Body of pancreas (tissue), 4 donors: ENCODE data around the gene C4A. TPM values are rescaled to one million over a fixed set of nuclear protein-coding genes. Genes with fewer than 3 reads are reported as not detected.
"Not testable (repeated sequence)": the region's sequence is repeated elsewhere in the genome, so short reads cannot be mapped to it uniquely, and the experiment has no call there.

Experiments
- ATAC-seq: fragments of 150-250 bp; one replicate; pipeline ENCODE4 v1.9.1; 2016
- DNase-seq, 4 donors: peaks; one replicate each; pipeline ENCODE4 v3.0.0-alpha.2; 2019
- H3K27ac ChIP-seq, 4 donors: fragments of 200-600 bp; sonication (generic); 1 replicate in 3 of 4; 2 replicates in 1 of 4; pipeline versions ENCODE4 v1.5.1 to v1.6.1; 2016 to 2019; ENCODE audit warnings: mild to moderate bottlenecking in 1 of 4, mixed read lengths in 1 of 4, moderate library complexity in 1 of 4
- H3K27me3 ChIP-seq, 2 donors: fragments of 200-600 bp; sonication (generic); one replicate each; pipeline ENCODE4 v1.6.0; 2016; ENCODE audit warnings: mild to moderate bottlenecking in 1 of 2
- H3K36me3 ChIP-seq, 2 donors: fragments of 200-600 bp; sonication (generic); replicated peaks in 1 of 2; 2 replicates each; pipeline ENCODE4 v1.5.1; 2016; ENCODE audit warnings: low read depth in 2 of 2; ENCODE audit not compliant: insufficient read depth in 1 of 2
- H3K4me1 ChIP-seq: fragments of 200-600 bp; sonication (generic); one replicate; pipeline ENCODE4 v1.6.0; 2016
- H3K4me3 ChIP-seq, 2 donors: fragments of 200-600 bp; sonication (generic); 1 replicate in 1 of 2; 2 replicates in 1 of 2; pipeline ENCODE4 v1.5.1; 2016 to 2019
- H3K9me3 ChIP-seq, 3 donors: fragments of 200-600 bp; sonication (generic); 1 replicate in 2 of 3; 2 replicates in 1 of 3; pipeline ENCODE4 v1.5.1; 2016
- POLR2A ChIP-seq, 3 donors: fragments of 450-650 bp; IDR thresholded peaks; one replicate each; pipeline ENCODE4 v1.6.1; 2016; ENCODE audit warnings: antibody characterized with exemption in 3 of 3, mild to moderate bottlenecking in 2 of 3
- WGBS, 2 donors: methylation state at CpG; one replicate each; pipeline ENCODE4 v1.1.5; 2017; 5-methylcytosine and 5-hydroxymethylcytosine counted together
- intact Hi-C: fragments of 100-400 bp; cut with DNase I; formaldehyde crosslinking; loops from one replicate; pipeline ENCODE4 v1.15.1; 2023
- microRNA counts, 2 donors: library from miRNA; unstranded; fragments of <30 nt; microRNA quantifications; one replicate each; lab custom pipeline; 2017
- microRNA-seq, 2 donors: library from miRNA; unstranded; fragments of <30 nt; microRNA quantifications; one replicate each; pipeline ENCODE4, GENCODE V29; 2016; ENCODE audit warnings: borderline number of aligned reads in 2 of 2, borderline replicate concordance in 2 of 2
- small RNA-seq: library from RNA; depleted of rRNA; stranded (forward); fragments of <200 nt; gene quantifications from one replicate; pipeline ENCODE3, GENCODE V24; 2016
- total RNA-seq, 2 donors: library from RNA; depleted of rRNA; stranded (reverse); fragments of >200 nt; gene quantifications; one replicate each; pipeline ENCODE4 v1.1.0, GENCODE V29; 2016
- TF ChIP-seq, protein P1 (sequence below), 7 experiments: fragments of 450-650 bp in 4 of 7; fragments of 200-600 bp in 3 of 7; sonication (generic) in 3 of 7; IDR thresholded peaks; one replicate each; pipeline ENCODE4 v1.5.1; 2016 to 2019; ENCODE audit warnings: antibody characterized with exemption in 7 of 7

The C4A gene
- total RNA-seq, 2 donors from 2014 or later = 60.3 to 65.9 TPM

DNA sequence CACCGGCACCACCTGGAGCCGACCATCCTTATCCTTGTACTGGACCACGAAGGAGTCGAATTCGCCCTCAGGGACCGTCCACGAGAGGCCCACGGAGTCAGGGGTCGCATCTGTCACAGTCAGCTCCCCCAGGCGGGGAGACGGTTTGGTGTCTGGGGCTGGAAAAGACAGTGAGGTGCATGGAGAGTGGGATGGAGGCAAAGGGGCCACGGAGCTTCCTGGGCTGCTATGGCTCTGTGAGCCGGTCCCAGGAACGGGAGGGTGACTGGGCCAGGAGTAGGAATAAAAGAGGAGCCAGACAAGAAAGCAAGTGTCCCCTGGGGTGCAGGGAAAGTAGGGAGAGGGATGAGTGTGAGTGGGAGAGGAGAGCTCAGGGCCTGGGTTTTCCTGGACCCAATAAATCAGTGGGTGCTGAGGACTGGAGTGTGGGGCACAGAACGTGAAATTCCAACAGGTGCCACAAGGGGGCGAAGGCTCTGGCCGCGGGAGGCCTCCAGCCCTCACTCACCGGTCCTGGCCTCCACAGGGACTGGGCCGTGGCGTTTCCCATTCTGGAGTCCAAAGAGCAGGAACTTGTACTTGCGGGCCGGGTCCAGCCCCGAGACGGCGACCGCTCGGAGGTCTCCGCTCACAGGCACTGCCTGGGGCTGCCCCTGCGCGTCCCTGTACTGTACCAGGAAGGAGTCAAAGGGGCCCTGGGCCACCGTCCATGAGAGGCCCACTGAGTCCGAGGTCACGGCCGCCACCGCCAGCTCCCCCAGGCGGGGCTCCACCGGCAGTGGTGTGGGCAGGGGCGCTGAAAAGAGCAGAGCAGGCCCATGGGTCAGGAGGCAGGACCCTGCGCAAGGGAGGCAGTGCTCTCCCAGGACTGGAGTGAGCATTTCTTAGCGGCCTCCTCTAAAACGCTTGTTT is 66.3 kb downstream of the C4A start:
- DNase-seq (peak; percentile 72 to 81 (median 78)), ATAC-seq (peak; percentile 86)
- TF ChIP-seq, protein P1, sequence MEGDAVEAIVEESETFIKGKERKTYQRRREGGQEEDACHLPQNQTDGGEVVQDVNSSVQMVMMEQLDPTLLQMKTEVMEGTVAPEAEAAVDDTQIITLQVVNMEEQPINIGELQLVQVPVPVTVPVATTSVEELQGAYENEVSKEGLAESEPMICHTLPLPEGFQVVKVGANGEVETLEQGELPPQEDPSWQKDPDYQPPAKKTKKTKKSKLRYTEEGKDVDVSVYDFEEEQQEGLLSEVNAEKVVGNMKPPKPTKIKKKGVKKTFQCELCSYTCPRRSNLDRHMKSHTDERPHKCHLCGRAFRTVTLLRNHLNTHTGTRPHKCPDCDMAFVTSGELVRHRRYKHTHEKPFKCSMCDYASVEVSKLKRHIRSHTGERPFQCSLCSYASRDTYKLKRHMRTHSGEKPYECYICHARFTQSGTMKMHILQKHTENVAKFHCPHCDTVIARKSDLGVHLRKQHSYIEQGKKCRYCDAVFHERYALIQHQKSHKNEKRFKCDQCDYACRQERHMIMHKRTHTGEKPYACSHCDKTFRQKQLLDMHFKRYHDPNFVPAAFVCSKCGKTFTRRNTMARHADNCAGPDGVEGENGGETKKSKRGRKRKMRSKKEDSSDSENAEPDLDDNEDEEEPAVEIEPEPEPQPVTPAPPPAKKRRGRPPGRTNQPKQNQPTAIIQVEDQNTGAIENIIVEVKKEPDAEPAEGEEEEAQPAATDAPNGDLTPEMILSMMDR (IDR thresholded peaks at IDR 0.05) = peak; percentile 76 to 91 (median 85)
- no peak for TF ChIP-seq POLR2A (IDR thresholded peaks at IDR 0.05)
- H3K4me3 ChIP-seq = no peak overlapping the region
- no peaks in the 10 kb centered on the region for H3K9me3 ChIP-seq
- intact Hi-C loops = no loop called here
- 45 to 56% methylated on average over 20 to 42 of the region's 42 CpGs for WGBS, 2 donors
- H3K36me3 ChIP-seq = no peaks in the 10 kb centered on the region
- H3K27ac ChIP-seq = no peak overlapping the region
- no peaks in the 10 kb centered on the region for H3K27me3 ChIP-seq
- peaks cover 11% of the 10 kb centered on the region for H3K4me1 ChIP-seq

DNA sequence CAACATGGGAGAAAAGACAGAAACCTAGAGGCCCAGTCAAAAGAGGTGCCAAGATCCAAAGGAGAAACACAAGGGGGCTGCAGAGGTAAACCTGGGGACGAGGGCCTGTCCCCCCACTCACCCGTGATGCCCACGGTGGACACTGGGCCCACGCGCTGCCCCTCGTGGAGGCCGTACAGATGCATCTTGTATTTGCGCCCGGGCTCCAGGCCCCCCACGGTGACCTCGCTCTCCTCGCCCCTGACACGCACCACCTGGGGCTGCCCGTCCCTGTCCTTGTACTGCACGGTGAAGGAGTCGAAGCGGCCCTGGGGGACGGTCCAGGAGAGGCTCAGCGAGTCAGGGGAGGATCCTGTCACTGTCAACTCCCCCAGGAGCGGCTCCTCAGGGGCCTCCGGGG is 67.3 kb downstream of the C4A start:
- 90 to 95% methylated on average over 20 to 21 of the region's 21 CpGs for WGBS, 2 donors

GRCh38 chr6:32049736-32050135 is 67.9 kb downstream of the C4A start:
- ATAC-seq, intact Hi-C loops: not testable (repeated sequence)

More for the DNA sequence above, 67.3 kb downstream of the C4A start:
- H3K36me3 ChIP-seq, intact Hi-C loops, H3K4me3 ChIP-seq, ATAC-seq, H3K27ac ChIP-seq, H3K9me3 ChIP-seq, H3K27me3 ChIP-seq, DNase-seq: not testable (repeated sequence)
- peaks cover 11% of the 10 kb centered on the region for H3K4me1 ChIP-seq

GRCh38 chr6:32050562-32050961 is 68.7 kb downstream of the C4A start:
- Histone ChIP-seq H3K36me3 (no peaks in the 10 kb centered on the region), H3K9me3 (no peaks in the 10 kb centered on the region), H3K4me3 (no peak overlapping the region), H3K4me1 (peaks cover 11% of the 10 kb centered on the region), H3K27me3 (no peaks in the 10 kb centered on the region), H3K27ac (no peak overlapping the region)
- ATAC-seq (no peak), DNase-seq (no peak)
- 68 to 74% methylated on average over 5 of the region's 5 CpGs for WGBS, 2 donors
- TF ChIP-seq POLR2A (IDR thresholded peaks at IDR 0.05) = no peak
- TF ChIP-seq, protein P1 (IDR thresholded peaks at IDR 0.05) = no peak
- intact Hi-C loops = no loop called here

More at GRCh38 chr6:32049736-32050135, 67.9 kb downstream of the C4A start:
- not testable (repeated sequence) for H3K4me3 ChIP-seq, H3K9me3 ChIP-seq, H3K27me3 ChIP-seq, DNase-seq, H3K27ac ChIP-seq, H3K36me3 ChIP-seq
- WGBS, 2 donors = 83 to 100% methylated on average over 1 of the region's 11 CpGs
- peaks cover 11% of the 10 kb centered on the region for H3K4me1 ChIP-seq

MicroRNA genes within 50 kb of the gene (microRNA counts, 767-probe panel; counts per million panel counts)
- 0 to 736 counts per million in 2 donors for microRNA hsa-miR-1236 (lab: Ali Mortazavi, UCI)

Small RNA genes within 50 kb of the gene (microRNA-seq; reads per million reads assigned to microRNA genes)
- gene MIR1236 = 0 reads per million in 2 donors

Small RNA genes within 50 kb of the gene (small RNA-seq; reads per million reads assigned to genes)
- gene AL645922.1 = not detected

Other genes starting within 250 kb of the C4A start
- 10 to 100 TPM; 68.9 to 92.9 TPM for gene CLIC1, start 245.5 kb upstream of the C4A start, total RNA-seq
- gene MSH5, start 242.1 kb upstream of the C4A start, total RNA-seq = 10 to 100 TPM in 1 of 2 donors, 1 to 10 TPM in 1; 6.7 to 12.9 TPM
- gene SAPCD1, start 219.4 kb upstream of the C4A start, total RNA-seq = 1 to 10 TPM; 2.0 to 2.6 TPM
- gene VWA7, start 204.7 kb upstream of the C4A start, total RNA-seq = 1 to 10 TPM; 4.2 to 6.3 TPM
- gene VARS1, start 186.3 kb upstream of the C4A start, total RNA-seq = 10 to 100 TPM; 39.2 to 67.6 TPM
- 10 to 100 TPM; 21.0 to 22.4 TPM for gene LSM2, start 175.1 kb upstream of the C4A start, total RNA-seq
- gene HSPA1L, start 166.8 kb upstream of the C4A start, total RNA-seq = 1 to 10 TPM in 1 of 2 donors, under 1 TPM in 1; 0.33 to 1.0 TPM
- gene HSPA1A, start 166.5 kb upstream of the C4A start, total RNA-seq = 10 to 100 TPM; 70.9 to 92.1 TPM
- 100 to 1,000 TPM in 1 of 2 donors, 10 to 100 TPM in 1; 87.0 to 131 TPM for gene HSPA1B, start 154.3 kb upstream of the C4A start, total RNA-seq
- 10 to 100 TPM; 29.3 to 30.6 TPM for gene NEU1, start 119.2 kb upstream of the C4A start, total RNA-seq
- 10 to 100 TPM in 1 of 2 donors, 1 to 10 TPM in 1; 7.3 to 19.2 TPM for gene SLC44A4, start 103.1 kb upstream of the C4A start, total RNA-seq
- gene EHMT2, start 84.4 kb upstream of the C4A start, total RNA-seq = 10 to 100 TPM; 35.8 to 87.7 TPM
- gene ZBTB12, start 80.0 kb upstream of the C4A start, total RNA-seq = 1 to 10 TPM in 1 of 2 donors, not detected in 1; 2.1 TPM
- 1 to 10 TPM; 1.3 TPM for gene C2, start 54.3 kb upstream of the C4A start, total RNA-seq
- gene CFB, start 36.0 kb upstream of the C4A start, total RNA-seq = 10 to 100 TPM; 21.0 to 33.9 TPM
- 10 to 100 TPM; 38.9 to 39.9 TPM for gene NELFE, start 23.1 kb upstream of the C4A start, total RNA-seq
- gene SKIC2, start 22.9 kb upstream of the C4A start, total RNA-seq = 10 to 100 TPM; 30.9 to 52.1 TPM
- gene DXO, start 9.9 kb upstream of the C4A start, total RNA-seq = 10 to 100 TPM; 16.9 to 26.0 TPM
- 10 to 100 TPM; 57.7 to 77.3 TPM for gene C4B, start 32.7 kb downstream of the C4A start, total RNA-seq
- under 1 TPM in 1 of 2 donors, not detected in 1; 0.52 TPM for gene CYP21A2, start 56.4 kb downstream of the C4A start, total RNA-seq
- gene TNXB, start 127.3 kb downstream of the C4A start, total RNA-seq = 10 to 100 TPM; 24.9 to 36.6 TPM
- 10 to 100 TPM; 26.5 to 32.3 TPM for gene ATF6B, start 146.2 kb downstream of the C4A start, total RNA-seq
- 1 to 10 TPM; 1.0 to 1.6 TPM for gene FKBPL, start 148.2 kb downstream of the C4A start, total RNA-seq
- not detected for gene PRRT1, start 169.9 kb downstream of the C4A start, total RNA-seq
- gene PPT2, start 172.1 kb downstream of the C4A start, total RNA-seq = 1 to 10 TPM; 3.6 to 9.9 TPM
- gene EGFL8, start 182.5 kb downstream of the C4A start, total RNA-seq = 1 to 10 TPM; 5.7 to 6.9 TPM
- gene AGPAT1, start 194.0 kb downstream of the C4A start, total RNA-seq = 10 to 100 TPM; 13.2 to 16.1 TPM
- 10 to 100 TPM; 34.0 to 62.0 TPM for gene RNF5, start 196.3 kb downstream of the C4A start, total RNA-seq
- 1 to 10 TPM; 3.0 to 4.9 TPM for gene AGER, start 202.2 kb downstream of the C4A start, total RNA-seq
- gene PBX2, start 208.1 kb downstream of the C4A start, total RNA-seq = 10 to 100 TPM; 28.8 to 31.3 TPM
- gene GPSM3, start 210.6 kb downstream of the C4A start, total RNA-seq = 1 to 10 TPM; 1.3 to 6.0 TPM
- 10 to 100 TPM; 10.6 to 48.1 TPM for gene NOTCH4, start 242.0 kb downstream of the C4A start, total RNA-seq